Sciatic nerve (tissue), 2 donors: ENCODE results near the gene SCUBE3. TPM values are rescaled to one million over a fixed set of nuclear protein-coding genes. Genes with fewer than 3 reads are reported as not detected.

ENCODE experiments used
- ATAC-seq: fragments of 200-7000 bp; cut with Tn5 transposase; one replicate; pipeline ENCODE4 v1.9.1; 2020; ENCODE audit warnings: mild to moderate bottlenecking, moderate library complexity
- DNase-seq: peaks from one replicate; pipeline ENCODE4 v3.0.0-alpha.2; 2020; ENCODE audit warnings: low spot score
- intact Hi-C: fragments of 100-400 bp; cut with DNase I; formaldehyde crosslinking; loops from one replicate; pipeline ENCODE4 v1.14.2; 2022
- total RNA-seq: library from RNA; stranded (reverse); fragmentation: NEBNext Ultra II Directional; extraction: Animal tissue kit (Norgen Biotek cat#: 25700); gene quantifications from one replicate; pipeline ENCODE4 v1.2.1, GENCODE V29; 2021
- donor health status: DM: no; HTN: no; CAD: no.
- donor health status: DM: no; HTN: no; CAD: no.

SCUBE3 gene
- total RNA-seq, 1 donor from 2014 or later, result 2.9 TPM

GRCh38 chr6:35179901-35180535, 33.7 kb upstream of the SCUBE3 start:
- DNase-seq, result no peak

DNA sequence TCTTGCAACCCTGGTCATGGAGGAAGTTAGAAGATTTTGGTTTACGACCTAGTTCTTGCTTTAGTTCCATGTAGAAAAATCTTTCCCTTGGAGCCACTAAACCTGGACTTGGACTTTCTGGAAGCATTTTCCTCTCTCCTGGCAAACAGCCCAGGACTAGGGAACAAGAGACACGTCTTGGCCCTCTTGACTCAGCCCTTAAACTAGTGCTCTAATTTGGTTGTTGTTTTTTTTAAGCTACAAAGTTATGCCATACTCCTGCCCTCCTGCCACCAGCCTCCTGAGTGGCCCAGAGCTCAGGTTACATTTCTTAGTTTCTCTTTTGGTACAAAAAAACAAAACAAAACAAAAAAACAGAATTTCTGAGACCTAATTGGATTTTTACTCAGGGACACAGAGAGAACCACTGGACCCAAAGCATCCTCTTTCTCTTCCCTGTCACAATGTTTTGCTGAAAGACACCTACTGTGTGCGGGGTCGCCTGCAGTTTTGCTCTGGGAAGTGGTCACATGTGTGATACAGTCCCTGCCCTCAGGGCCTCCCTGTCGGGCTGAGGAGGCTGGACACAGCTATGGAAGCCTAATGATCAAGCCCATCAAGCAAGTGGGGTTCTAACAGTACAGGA, 32.3 kb upstream of the SCUBE3 start:
- DNase-seq (peak; percentile 68), ATAC-seq (peak; percentile 66)
- intact Hi-C loops, result no loop called here

More at GRCh38 chr6:35179901-35180535, 33.7 kb upstream of the SCUBE3 start:
- intact Hi-C loops, result no loop called here
- ATAC-seq, result no peak

GRCh38 chr6:35181933-35182612, 31.7 kb upstream of the SCUBE3 start:
- intact Hi-C loops, result no loop called here
- DNase-seq (peak; percentile 76), ATAC-seq (peak; percentile 73)

- DNase-seq (no peak), ATAC-seq (no peak)
- intact Hi-C loops, result no loop called here
These were observed 30.5 kb upstream of the SCUBE3 start for GRCh38 chr6:35183281-35183680.

DNA sequence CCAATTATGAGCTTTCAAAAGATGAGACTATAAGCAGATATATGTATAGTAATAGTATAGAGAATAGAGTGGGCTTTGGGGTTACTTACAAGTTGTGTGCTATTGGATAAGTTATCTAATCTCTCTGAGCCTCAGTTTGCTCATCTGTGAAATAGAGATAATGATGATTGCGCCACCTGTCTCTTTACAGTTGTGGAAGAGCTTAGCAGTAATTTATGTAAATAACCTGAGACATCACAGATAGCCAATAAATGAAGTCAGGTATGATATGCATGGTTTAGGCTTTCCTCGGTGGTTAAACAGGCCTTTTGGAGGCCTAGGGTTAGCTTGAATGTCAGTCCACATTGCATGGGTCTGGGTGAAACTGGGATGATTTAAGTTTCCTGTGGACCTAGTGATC, 29.8 kb upstream of the SCUBE3 start:
- no peak for ATAC-seq
- no peak for DNase-seq
- intact Hi-C loops, result no loop called here

GRCh38 chr6:35184580-35185301, 29.0 kb upstream of the SCUBE3 start:
- intact Hi-C loops, result no loop called here
- no peak for ATAC-seq
- no peak for DNase-seq

GRCh38 chr6:35185302-35185681, 28.5 kb upstream of the SCUBE3 start:
- ATAC-seq (peak; percentile 55), DNase-seq (no peak)
- intact Hi-C loops, result no loop called here

DNA sequence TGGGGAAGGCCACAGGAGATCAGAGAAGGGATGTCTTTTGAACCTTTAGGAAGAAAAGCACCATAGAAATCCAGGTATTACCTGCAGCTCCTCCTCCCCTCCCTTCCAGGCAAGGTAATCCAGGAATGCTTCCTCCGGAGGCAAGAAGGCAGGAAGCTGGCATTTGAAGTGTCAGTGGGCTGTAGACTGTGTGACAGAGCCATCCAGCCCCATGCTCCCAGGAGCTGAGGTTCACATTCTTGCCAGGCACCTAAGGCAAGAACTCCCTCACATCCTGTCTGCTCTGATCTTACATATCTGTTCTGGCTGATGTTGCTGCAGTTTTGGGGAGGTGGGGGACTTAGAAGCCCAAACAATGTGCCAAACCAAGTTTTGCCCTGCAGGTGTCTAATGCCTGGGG, 27.8 kb upstream of the SCUBE3 start:
- intact Hi-C loops, result no loop called here
- DNase-seq (no peak), ATAC-seq (no peak)

- DNase-seq (no peak), ATAC-seq (no peak)
- intact Hi-C loops, result no loop called here
These were observed 27.2 kb upstream of the SCUBE3 start for GRCh38 chr6:35186571-35186970.

DNA sequence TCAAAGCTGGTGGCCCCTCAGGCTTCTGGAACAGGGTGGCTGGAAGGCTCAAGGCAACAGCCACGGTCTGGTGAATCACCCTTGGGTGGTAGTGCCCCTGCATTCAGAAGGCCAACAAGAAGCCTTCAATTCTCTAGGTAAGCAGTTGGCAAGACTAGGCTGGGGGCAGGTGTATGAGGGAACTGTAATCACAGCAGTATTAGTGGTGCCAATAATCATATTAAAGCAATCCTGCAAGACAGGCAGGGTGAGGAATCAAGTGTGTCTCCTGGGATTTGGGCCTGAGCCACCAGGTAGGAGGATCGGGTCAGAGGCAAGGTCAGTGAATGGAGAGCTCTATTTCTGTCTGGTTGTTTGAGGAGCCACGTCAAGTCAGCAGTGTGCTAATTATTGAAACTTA, 24.9 kb upstream of the SCUBE3 start:
- intact Hi-C loops, result no loop called here
- DNase-seq (no peak), ATAC-seq (no peak)

- intact Hi-C loops, result no loop called here
These were observed 23.4 kb upstream of the SCUBE3 start for GRCh38 chr6:35190306-35190705.

DNA sequence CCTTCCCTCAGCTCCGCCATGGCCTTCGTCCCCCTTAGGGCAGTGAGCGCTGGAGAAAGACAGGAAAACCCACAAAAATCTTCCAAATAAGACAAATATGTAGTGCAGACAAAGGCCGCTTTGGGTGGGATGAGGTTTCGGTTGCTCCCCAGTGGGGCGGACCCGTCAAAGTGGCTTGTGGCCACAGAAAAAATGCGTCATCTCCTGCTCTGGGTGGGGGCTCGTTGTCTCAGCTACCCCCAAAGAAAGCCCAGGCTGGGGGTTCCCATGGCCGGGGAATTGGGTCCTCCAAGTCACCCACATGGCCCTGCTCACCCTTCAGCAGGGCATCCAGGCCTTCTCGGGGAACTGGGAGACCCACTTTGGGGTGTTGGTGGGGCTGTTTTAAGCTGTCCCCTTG, 21.9 kb upstream of the SCUBE3 start:
- intact Hi-C loops, result no loop called here
- DNase-seq, result no peak
- ATAC-seq, result no peak

More at GRCh38 chr6:35190306-35190705, 23.4 kb upstream of the SCUBE3 start:
- no peak for DNase-seq
- no peak for ATAC-seq

GRCh38 chr6:35192301-35192860, 21.4 kb upstream of the SCUBE3 start:
- no peak for DNase-seq
- ATAC-seq, result no peak
- intact Hi-C loops, result no loop called here

DNA sequence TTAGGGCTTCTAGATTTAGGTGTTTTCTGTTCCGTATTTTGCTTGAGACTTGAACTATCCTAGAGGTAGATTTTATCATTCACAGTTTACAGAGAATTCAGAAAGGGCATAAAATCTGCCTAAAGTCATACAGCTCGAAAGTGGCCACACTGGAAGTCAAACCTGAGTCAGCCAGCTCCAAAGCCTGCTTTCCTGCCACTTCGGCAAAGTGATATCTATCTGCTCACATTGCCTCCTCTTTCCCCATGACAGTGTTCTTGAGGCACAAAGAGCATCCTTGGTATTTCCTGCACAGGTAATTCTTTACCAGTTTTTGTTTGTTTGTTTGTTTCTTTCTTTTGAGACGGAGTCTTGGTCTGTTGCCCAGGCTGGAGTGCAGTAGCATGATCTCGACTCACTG, 19.4 kb upstream of the SCUBE3 start:
- DNase-seq (no peak), ATAC-seq (no peak)
- intact Hi-C loops, result no loop called here

DNA sequence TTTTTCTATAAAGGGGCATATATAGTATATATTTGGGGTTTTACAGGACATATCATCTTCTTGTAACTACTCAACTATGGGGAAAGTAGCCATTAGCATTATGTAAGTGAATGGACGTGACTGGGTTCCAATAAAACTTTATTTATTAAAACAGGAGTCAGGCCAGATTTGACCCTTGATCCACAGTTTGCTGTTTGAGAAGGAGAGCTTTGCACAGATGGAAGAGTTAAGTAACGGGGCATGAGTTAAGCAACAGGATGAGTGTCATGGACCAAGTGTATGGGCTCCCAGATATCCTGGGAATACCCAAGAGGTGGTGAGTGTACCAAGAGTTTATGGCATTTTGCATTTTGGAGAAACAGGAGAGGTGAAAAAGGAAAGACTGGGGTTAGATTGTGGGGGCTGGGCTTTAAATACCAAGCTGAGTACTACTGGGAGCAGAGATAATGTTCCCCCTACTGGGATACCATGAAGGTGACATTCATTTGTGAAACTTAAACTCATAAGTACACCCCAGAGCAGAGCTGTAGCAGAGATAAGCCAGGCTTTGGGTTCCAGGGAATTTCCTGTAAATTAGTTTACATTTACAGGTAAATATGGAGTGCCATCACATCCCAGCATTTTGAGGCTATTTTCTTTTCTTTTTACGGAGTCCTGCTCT, 18.5 kb upstream of the SCUBE3 start:
- ATAC-seq, result no peak
- no peak for DNase-seq
- intact Hi-C loops, result no loop called here

- no peak for ATAC-seq
- intact Hi-C loops, result no loop called here
- DNase-seq, result no peak
These were observed 16.6 kb upstream of the SCUBE3 start for GRCh38 chr6:35197196-35197595.

DNA sequence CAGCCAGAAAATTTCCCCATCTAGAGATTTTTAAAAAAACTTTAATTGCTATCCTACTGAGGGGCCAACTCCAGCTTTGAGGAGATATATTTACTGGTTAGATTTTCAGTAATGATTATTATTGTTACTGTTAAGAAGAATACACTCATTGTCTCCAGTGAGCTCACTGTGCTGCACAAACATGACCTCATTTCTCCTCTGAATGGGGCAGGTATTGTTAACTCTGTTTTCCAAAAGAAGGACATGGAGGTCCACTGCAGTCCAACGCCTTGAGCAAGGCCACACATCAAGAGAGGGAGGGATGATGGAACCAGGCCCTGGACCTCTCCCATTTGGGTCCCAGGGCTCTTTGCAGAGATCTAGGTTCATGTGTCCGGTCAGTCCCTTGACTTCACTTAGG, 13.9 kb upstream of the SCUBE3 start:
- intact Hi-C loops, result loop anchor here (1.0 kb wide), 1 partner anchor 45 kb away; no protein-coding TSS in a partner anchor
- DNase-seq, result no peak
- peak; percentile 84 for ATAC-seq

- ATAC-seq, result no peak
- intact Hi-C loops, result no loop called here
- DNase-seq, result no peak
These were observed 11.7 kb upstream of the SCUBE3 start for GRCh38 chr6:35202066-35202546.

DNA sequence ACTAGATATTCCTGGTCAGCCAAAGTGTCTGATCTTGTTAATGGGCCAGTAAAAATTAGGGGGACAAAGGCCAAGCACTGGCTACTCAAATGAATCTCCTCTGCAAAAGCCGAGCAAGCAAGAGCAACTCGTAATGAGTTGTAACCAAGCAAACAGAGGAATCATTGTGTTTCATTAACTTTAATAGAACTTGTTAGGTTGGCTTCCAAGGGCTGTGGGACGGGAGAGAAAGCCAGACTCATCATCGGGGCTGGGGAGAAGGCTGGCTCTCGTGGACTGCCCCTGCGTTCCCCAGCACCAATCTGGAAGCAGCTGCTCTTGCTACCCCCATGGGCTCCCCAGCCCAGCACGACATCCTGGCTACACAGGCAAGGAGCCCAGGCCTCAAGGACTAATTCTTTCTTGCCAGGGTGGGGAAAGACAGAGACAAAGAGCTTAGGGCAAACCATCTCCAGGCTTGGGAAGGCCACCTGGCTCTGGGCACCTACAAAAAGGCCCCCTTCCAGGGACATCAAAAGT, 10.5 kb upstream of the SCUBE3 start:
- ATAC-seq (peak; percentile 61), DNase-seq (no peak)
- intact Hi-C loops, result no loop called here
